Coronary artery (tissue), 2 donors: Measurements from ENCODE around the gene ACRBP.

Experiments used
- DNase-seq: peaks from one replicate; pipeline ENCODE4 v3.0.0-alpha.2; 2017; ENCODE audit warnings: low spot score
- H3K27ac ChIP-seq, 2 donors: fragments of 200-600 bp; sonication (generic); one replicate each; pipeline ENCODE4 v1.5.1; 2016 to 2019
- H3K4me3 ChIP-seq: fragments of 200-600 bp; sonication (generic); 2 replicates; pipeline ENCODE4 v1.5.1; 2016; ENCODE audit warnings: mild to moderate bottlenecking, moderate library complexity
- TF ChIP-seq, protein P1 (sequence below): fragments of 200-600 bp; sonication (generic); IDR thresholded peaks from one replicate; pipeline ENCODE4 v1.5.1; 2019; ENCODE audit warnings: antibody characterized with exemption

Gene ACRBP

GRCh38 chr12:6647083-6647604 is at the start of gene ACRBP:
TSS of gene ACRBP (minus strand) at chr12:6647432. CDS start at chr12:6647366, 66 bp downstream.
- Histone ChIP-seq H3K27ac (peak within 1 kb of the TSS in 1 of 2 donors; percentile 46), H3K4me3 (peak within 1 kb of the TSS; percentile 67)
- no peak for DNase-seq
- TF ChIP-seq, protein P1, sequence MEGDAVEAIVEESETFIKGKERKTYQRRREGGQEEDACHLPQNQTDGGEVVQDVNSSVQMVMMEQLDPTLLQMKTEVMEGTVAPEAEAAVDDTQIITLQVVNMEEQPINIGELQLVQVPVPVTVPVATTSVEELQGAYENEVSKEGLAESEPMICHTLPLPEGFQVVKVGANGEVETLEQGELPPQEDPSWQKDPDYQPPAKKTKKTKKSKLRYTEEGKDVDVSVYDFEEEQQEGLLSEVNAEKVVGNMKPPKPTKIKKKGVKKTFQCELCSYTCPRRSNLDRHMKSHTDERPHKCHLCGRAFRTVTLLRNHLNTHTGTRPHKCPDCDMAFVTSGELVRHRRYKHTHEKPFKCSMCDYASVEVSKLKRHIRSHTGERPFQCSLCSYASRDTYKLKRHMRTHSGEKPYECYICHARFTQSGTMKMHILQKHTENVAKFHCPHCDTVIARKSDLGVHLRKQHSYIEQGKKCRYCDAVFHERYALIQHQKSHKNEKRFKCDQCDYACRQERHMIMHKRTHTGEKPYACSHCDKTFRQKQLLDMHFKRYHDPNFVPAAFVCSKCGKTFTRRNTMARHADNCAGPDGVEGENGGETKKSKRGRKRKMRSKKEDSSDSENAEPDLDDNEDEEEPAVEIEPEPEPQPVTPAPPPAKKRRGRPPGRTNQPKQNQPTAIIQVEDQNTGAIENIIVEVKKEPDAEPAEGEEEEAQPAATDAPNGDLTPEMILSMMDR: no peak

GRCh38 chr12:6695313-6696045 is 48.2 kb upstream of the ACRBP start:
- TF ChIP-seq, protein P1: no peak
- DNase-seq: no peak
- H3K4me3 ChIP-seq: no peak overlapping the region

DNA sequence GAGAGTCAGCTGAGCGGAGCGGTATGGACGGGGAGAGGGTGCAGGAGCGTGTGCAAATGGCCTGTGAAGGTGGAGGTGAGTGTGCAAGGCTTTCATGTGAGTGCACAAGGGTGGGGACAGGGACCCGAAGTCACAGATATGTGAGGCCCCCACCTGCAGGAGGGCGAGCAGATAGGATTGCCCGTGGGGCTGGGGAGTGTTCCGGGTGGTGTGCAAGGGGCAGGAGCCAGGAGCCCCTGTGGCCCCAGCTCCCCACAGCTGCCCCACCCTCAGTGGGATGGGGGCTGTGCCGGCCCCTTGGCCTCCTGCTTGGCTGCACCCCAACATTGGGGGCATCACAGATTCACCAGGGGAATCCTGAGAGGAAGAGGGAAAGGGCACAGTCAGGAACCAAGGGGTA is 47.5 kb upstream of the ACRBP start:
- Histone ChIP-seq H3K4me3 (no peak overlapping the region), H3K27ac (no peak overlapping the region)
- DNase-seq: no peak
- TF ChIP-seq, protein P1: no peak

More at GRCh38 chr12:6695313-6696045, 48.2 kb upstream of the ACRBP start:
- no peak overlapping the region for H3K27ac ChIP-seq

GRCh38 chr12:6693832-6694355 is 46.7 kb upstream of the ACRBP start:
- DNase-seq: no peak
- TF ChIP-seq, protein P1: no peak
- Histone ChIP-seq H3K27ac (no peak overlapping the region), H3K4me3 (no peak overlapping the region)

DNA sequence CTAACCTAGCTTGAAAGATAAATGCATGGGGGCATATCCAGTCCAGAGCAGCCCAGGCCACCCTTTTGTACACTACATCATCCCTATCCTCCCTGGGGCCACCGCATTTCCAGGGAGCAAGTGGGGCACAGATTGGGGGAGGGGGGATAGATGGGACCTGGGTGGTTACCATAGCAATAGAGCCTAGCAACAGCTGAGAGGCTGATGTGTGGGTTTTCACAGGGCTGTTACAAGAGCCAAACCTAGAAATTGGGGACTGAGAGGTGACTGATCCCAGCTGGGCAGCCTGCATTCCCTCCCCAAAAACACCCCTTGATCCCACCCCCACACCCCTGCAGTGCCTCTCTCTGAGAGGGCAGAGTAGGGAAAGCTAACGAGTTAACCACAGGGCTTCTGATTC is 45.7 kb upstream of the ACRBP start:
- TF ChIP-seq, protein P1: no peak
- DNase-seq: no peak
- no peak overlapping the region for H3K27ac ChIP-seq

GRCh38 chr12:6691473-6691872 is 44.2 kb upstream of the ACRBP start:
- Histone ChIP-seq H3K4me3 (no peak overlapping the region), H3K27ac (no peak overlapping the region)
- TF ChIP-seq, protein P1: no peak
- DNase-seq: no peak

More for the DNA sequence above, 45.7 kb upstream of the ACRBP start:
- H3K4me3 ChIP-seq: no peak overlapping the region
